SK-N-MC (cell line): Measurements from ENCODE around the gene MOSMO.

Experiments
- EZH2 ChIP-seq: fragments of 200-600 bp; sonication (generic); IDR thresholded peaks from one replicate; pipeline ENCODE4 v1.6.1; 2017; ENCODE audit warnings: antibody characterized with exemption
- POLR2AphosphoS5 ChIP-seq: IDR thresholded peaks from 2 replicates; pipeline ENCODE4 v1.6.1; 2012; ENCODE audit warnings: mild to moderate bottlenecking, low read depth, low read length, borderline replicate concordance

DNA sequence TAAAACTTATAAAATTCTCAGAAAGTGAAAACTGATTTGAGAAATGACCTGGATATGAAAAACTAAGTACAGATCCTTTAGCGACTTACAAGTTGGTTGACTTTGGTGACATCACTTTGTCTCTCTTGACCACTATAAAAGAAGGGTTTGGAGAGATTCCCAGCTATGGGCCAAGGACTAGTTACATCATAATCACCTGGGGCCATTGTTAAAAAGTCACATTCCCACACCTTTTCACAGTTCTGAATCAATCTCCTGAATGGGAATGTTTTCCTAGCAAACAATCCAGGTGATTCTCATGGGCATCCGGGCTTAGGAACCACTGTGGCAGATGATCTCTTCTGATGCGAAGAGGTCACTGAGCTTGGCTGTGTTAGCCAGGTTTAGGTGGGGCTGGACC lies 83.8 kb downstream of the MOSMO start:
- TF ChIP-seq EZH2 (no peak), POLR2AphosphoS5 (no peak)
